Measurements from ENCODE around the gene NCCRP1. TPM values are rescaled to one million over a fixed set of nuclear protein-coding genes. Genes with fewer than 3 reads are reported as not detected.

NCCRP1 gene
- total and polyA plus RNA-seq, 10 of the 15 experiments (the other 5 are each of a cell fraction or from before 2014, with no cell fraction given), result not detected

- Histone ChIP-seq H3K36me3 (ENCODE audit: control insufficient read depth in 2 of 2, insufficient read depth in 2 of 2, low read length in 1 of 2) (peaks cover 0 to 8% of the 10 kb centered on the region in 2 experiments; a peak in 2 of 4 replicates), H3K79me2 (ENCODE audit: control insufficient read depth, insufficient read depth, low read length) (no peaks in the 10 kb centered on the region), H3K9ac (ENCODE audit: control insufficient read depth, insufficient read depth, low read length) (no peak overlapping the region), H3K4me3 (no peak overlapping the region), H2AFZ (ENCODE audit: control insufficient read depth, low read depth, low read length) (no peak overlapping the region), H3K27me3 (replicated peaks in 1 of 2; ENCODE audit: control insufficient read depth in 2 of 2, insufficient read depth in 2 of 2, low read length in 1 of 2) (no peaks in the 10 kb centered on the region), H4K20me1 (ENCODE audit: control insufficient read depth, insufficient read depth) (no peaks in the 10 kb centered on the region), H3K4me1 (ENCODE audit: control insufficient read depth, insufficient read depth, low read length) (no peaks in the 10 kb centered on the region), H3K27ac (ENCODE audit: control insufficient read depth, insufficient read depth) (no peak overlapping the region), H3K4me2 (ENCODE audit: control insufficient read depth, insufficient read depth) (no peak overlapping the region), H3K9me3 (replicated peaks; ENCODE audit: control insufficient read depth, insufficient read depth, low read length) (no peaks in the 10 kb centered on the region)
- RAD21 ChIA-PET (ENCODE audit: unreplicated experiment), result no interaction called here
- CTCF ChIA-PET, result no interaction called here
- DNase-seq (ENCODE audit: low read depth, low spot score) (no peak), ATAC-seq (no peak), FAIRE-seq (no peak)
- SMC1A ChIA-PET (ENCODE audit: uncharacterized antibody, unreplicated experiment), result no interaction called here
- in situ Hi-C loops (cut with MboI) (no loop called here), intact Hi-C loops (cut with micrococcal nuclease; ENCODE audit: unreplicated experiment) (no loop called here)
- TF ChIP-seq TAF1 (IDR thresholded peaks at IDR 0.05; ENCODE audit: borderline replicate concordance, low read depth, low read length) (no peak), MLLT1 (IDR thresholded peaks at IDR 0.05) (no peak), ZNF217 (IDR thresholded peaks at IDR 0.05) (no peak), CBFB (IDR thresholded peaks at IDR 0.05; ENCODE audit: low read depth) (no peak), POLR2AphosphoS2 (IDR thresholded peaks at IDR 0.05; ENCODE audit: low read depth, low read length) (no peak), ZZZ3 (IDR thresholded peaks at IDR 0.05; ENCODE audit: control insufficient read depth, insufficient read length, low read depth) (no peak), IKZF1 (conservative IDR thresholded peaks at IDR 0.05) (no peak)
- WGBS (ENCODE audit: insufficient coverage, insufficient replicate concordance, low lambda C conversion rate, missing lambda C conversion rate), result 85% methylated on average over 7 of the region's 7 CpGs
- BruUV-seq (replicated peaks), result no TSS peak
- POLR2A ChIA-PET, result no interaction called here
These were observed 30.9 kb upstream of the NCCRP1 start for GRCh38 chr19:39165857-39166256.

Data from GM12878 (cell line).